Endothelial cell of umbilical vein (primary cell): Measurements from ENCODE around the gene ZDHHC5. TPM values are rescaled to one million over a fixed set of nuclear protein-coding genes. Genes with fewer than 3 reads are reported as not detected.
A peak's percentile ranks its signal among the peaks of the same experiment; 100 is the strongest.

Experiments used
- Bru-seq: library from RNA; stranded (reverse); fragments of 400-500 nt; gene quantifications from one replicate; lab custom pipeline; 2021; lab: Mats Ljungman, UMichigan
- BruChase-seq, 2 experiments: library from RNA; stranded (reverse); fragments of 400-500 nt; gene quantifications; one replicate each; lab custom pipeline; 2021; lab: Mats Ljungman, UMichigan
- BruUV-seq: library from RNA; stranded (reverse); fragments of 400-500 nt; replicated peaks from 2 replicates; lab custom pipeline; 2021; lab: Mats Ljungman, UMichigan
- CTCF ChIA-PET: fragments of 300-600, 350-600 bp; sonication (Branson Sonifier 250); formaldehyde crosslinking; loops from one replicate; lab custom pipeline; 2021; ENCODE audit warnings: antibody characterized with exemption, inconsistent platforms; lab: Charles Lee
- POLR2A ChIA-PET: fragments of 300-600, 350-600 bp; sonication (Branson Sonifier 250); formaldehyde crosslinking; loops from one replicate; lab custom pipeline; 2021; ENCODE audit warnings: antibody characterized with exemption, inconsistent platforms; lab: Charles Lee
- DNase-seq: peaks from one replicate; pipeline ENCODE4 v3.0.0-alpha.2; 2011; ENCODE audit warnings: low read depth, low spot score
- FAIRE-seq: peaks from 2 replicates; lab custom pipeline; 2011; peaks lifted over from hg19 to GRCh38; lab: Jason Lieb, UNC
- H2AFZ ChIP-seq: 2 replicates; pipeline ENCODE4 v1.6.0; 2012; ENCODE audit warnings: low read depth, low read length, control low read depth, inconsistent platforms
- H3K27ac ChIP-seq: 2 replicates; pipeline ENCODE4 v1.5.1; 2011; ENCODE audit warnings: low read depth, mild to moderate bottlenecking, control low read depth, low read length, moderate library complexity; ENCODE audit not compliant: insufficient read depth
- H3K27me3 ChIP-seq, 2 experiments: 2 replicates each; pipeline versions ENCODE4 v1.6.0 to v1.6.1; 2011; ENCODE audit warnings: low read length in 2 of 2, mixed read lengths in 1 of 2; ENCODE audit not compliant: control insufficient read depth in 2 of 2, insufficient read depth in 2 of 2
- H3K36me3 ChIP-seq, 2 experiments: 2 replicates in 1 of 2; 3 replicates in 1 of 2; pipeline ENCODE4 v1.5.1; 2011; ENCODE audit warnings: low read length in 2 of 2, mild to moderate bottlenecking in 1 of 2, moderate library complexity in 1 of 2; ENCODE audit not compliant: control insufficient read depth in 2 of 2, insufficient read depth in 2 of 2; ENCODE audit errors: extremely low read depth in 1 of 2
- H3K4me1 ChIP-seq: 3 replicates; pipeline ENCODE4 v1.5.1; 2011; ENCODE audit warnings: mild to moderate bottlenecking, low read length; ENCODE audit not compliant: control insufficient read depth, insufficient read depth; ENCODE audit errors: extremely low read depth
- H3K4me2 ChIP-seq: 2 replicates; pipeline ENCODE4 v1.6.1; 2011; ENCODE audit warnings: low read length, control low read depth, mixed read lengths; ENCODE audit not compliant: insufficient read depth
- H3K4me3 ChIP-seq, 3 experiments: fragments of 200-600 bp in 1 of 3; sonication (generic), shearing (Covaris generic) in 1 of 3; replicated peaks in 1 of 3; 2 replicates each; pipeline ENCODE4 v1.5.1; 2011 to 2016; ENCODE audit warnings: control low read depth in 3 of 3, low read length in 3 of 3, mild to moderate bottlenecking in 2 of 3, inconsistent platforms in 1 of 3, low read depth in 1 of 3, moderate library complexity in 1 of 3; ENCODE audit not compliant: insufficient read depth in 1 of 3
- H3K79me2 ChIP-seq: 2 replicates; pipeline ENCODE4 v1.6.0; 2012; ENCODE audit warnings: low read length, inconsistent platforms; ENCODE audit not compliant: control insufficient read depth, insufficient read depth
- H3K9ac ChIP-seq: replicated peaks from 2 replicates; pipeline ENCODE3; 2011; ENCODE audit warnings: low read length, control low read depth; ENCODE audit not compliant: insufficient read depth; ENCODE audit errors: extremely low read depth
- H3K9me1 ChIP-seq: replicated peaks from 3 replicates; pipeline ENCODE4 v1.6.0; 2011; ENCODE audit warnings: mild to moderate bottlenecking, low read length; ENCODE audit not compliant: control insufficient read depth, insufficient read depth; ENCODE audit errors: extremely low read depth
- H3K9me3 ChIP-seq: replicated peaks from 2 replicates; pipeline ENCODE4 v1.5.1; 2012; ENCODE audit warnings: low read length, inconsistent platforms; ENCODE audit not compliant: control insufficient read depth, insufficient read depth
- H4K20me1 ChIP-seq: replicated peaks from 2 replicates; pipeline ENCODE3; 2011; ENCODE audit warnings: mild to moderate bottlenecking, low read length; ENCODE audit not compliant: control insufficient read depth, insufficient read depth; ENCODE audit errors: extremely low read depth
- CTCF ChIP-seq, 2 donors: IDR thresholded peaks; 1 replicate in 1 of 2; 2 replicates in 1 of 2; pipeline ENCODE4 v1.5.1; 2011; ENCODE audit warnings: low read length in 2 of 2, mild to moderate bottlenecking in 2 of 2, moderate library complexity in 2 of 2, control low read depth in 1 of 2, inconsistent platforms in 1 of 2, low read depth in 1 of 2; ENCODE audit not compliant: insufficient read depth in 1 of 2; ENCODE audit errors: extremely low read depth in 1 of 2
- EZH2 ChIP-seq: IDR thresholded peaks from 2 replicates; pipeline ENCODE4 v1.6.1; 2012; ENCODE audit warnings: borderline replicate concordance, low read depth, mild to moderate bottlenecking, moderate library complexity, low read length, inconsistent platforms; ENCODE audit not compliant: severe bottlenecking
- FOS ChIP-seq: IDR thresholded peaks from 2 replicates; pipeline ENCODE4 v1.6.1; 2011; ENCODE audit warnings: mild to moderate bottlenecking, low read length, moderate library complexity, borderline replicate concordance; ENCODE audit not compliant: insufficient read depth
- GATA2 ChIP-seq: IDR thresholded peaks from 2 replicates; pipeline ENCODE4 v1.7.0; 2011; ENCODE audit warnings: low read depth, mild to moderate bottlenecking, moderate library complexity, mixed read lengths, low read length; ENCODE audit not compliant: insufficient read length, insufficient read depth
- JUN ChIP-seq: IDR thresholded peaks from 2 replicates; pipeline ENCODE4 v1.6.1; 2011; ENCODE audit warnings: borderline replicate concordance, low read depth; ENCODE audit not compliant: insufficient read length, insufficient read depth
- MAX ChIP-seq: IDR thresholded peaks from 2 replicates; pipeline ENCODE4 v1.6.1; 2011; ENCODE audit not compliant: insufficient read depth, insufficient read length
- POLR2A ChIP-seq: IDR thresholded peaks from 2 replicates; pipeline ENCODE4 v1.6.1; 2012; ENCODE audit warnings: low read depth, mild to moderate bottlenecking, control low read depth, low read length
- POLR2AphosphoS5 ChIP-seq: IDR thresholded peaks from 2 replicates; pipeline ENCODE4 v1.6.1; 2012; ENCODE audit warnings: low read depth, mild to moderate bottlenecking, control low read depth, low read length, moderate library complexity; ENCODE audit not compliant: insufficient read depth
- dilution Hi-C: fragments of 300-500 bp; cut with MboI; formaldehyde crosslinking; loops from one replicate; pipeline ENCODE4 v1.15.0; 2019; ENCODE audit warnings: low sequenced_read_pairs; ENCODE audit not compliant: extremely low pct_ligation_motif_present
- intact Hi-C: fragments of 100-400 bp; cut with micrococcal nuclease; formaldehyde crosslinking; loops from one replicate; pipeline ENCODE4 v1.10.0; 2022
- long read RNA-seq: library from polyadenylated mRNA; stranded (forward); transcript quantifications from one replicate; pipeline ENCODE4 v2.0.0, GENCODE V29; 2021
- polyA minus RNA-seq, 3 experiments: library from RNA; depleted of rRNA, polyadenylated mRNA; stranded (reverse); fragments of >200 nt; gene quantifications; 1 replicate in 1 of 3; 2 replicates in 2 of 3; pipeline ENCODE4 v1.2.3, GENCODE V29; 2011
- polyA plus RNA-seq, 4 experiments: library from polyadenylated mRNA; depleted of rRNA in 3 of 4; stranded (reverse) in 3 of 4; unstranded in 1 of 4; fragments of >200 nt; gene quantifications; 2 replicates each; pipeline versions ENCODE4 v1.2.1 to v1.2.3, GENCODE V29; 2011 to 2012; ENCODE audit warnings: missing spikeins in 1 of 4
- total RNA-seq: library from RNA; stranded (reverse); gene quantifications from 2 replicates; pipeline ENCODE4 v1.2.3, GENCODE V29; 2021

ZDHHC5 gene, protein sequence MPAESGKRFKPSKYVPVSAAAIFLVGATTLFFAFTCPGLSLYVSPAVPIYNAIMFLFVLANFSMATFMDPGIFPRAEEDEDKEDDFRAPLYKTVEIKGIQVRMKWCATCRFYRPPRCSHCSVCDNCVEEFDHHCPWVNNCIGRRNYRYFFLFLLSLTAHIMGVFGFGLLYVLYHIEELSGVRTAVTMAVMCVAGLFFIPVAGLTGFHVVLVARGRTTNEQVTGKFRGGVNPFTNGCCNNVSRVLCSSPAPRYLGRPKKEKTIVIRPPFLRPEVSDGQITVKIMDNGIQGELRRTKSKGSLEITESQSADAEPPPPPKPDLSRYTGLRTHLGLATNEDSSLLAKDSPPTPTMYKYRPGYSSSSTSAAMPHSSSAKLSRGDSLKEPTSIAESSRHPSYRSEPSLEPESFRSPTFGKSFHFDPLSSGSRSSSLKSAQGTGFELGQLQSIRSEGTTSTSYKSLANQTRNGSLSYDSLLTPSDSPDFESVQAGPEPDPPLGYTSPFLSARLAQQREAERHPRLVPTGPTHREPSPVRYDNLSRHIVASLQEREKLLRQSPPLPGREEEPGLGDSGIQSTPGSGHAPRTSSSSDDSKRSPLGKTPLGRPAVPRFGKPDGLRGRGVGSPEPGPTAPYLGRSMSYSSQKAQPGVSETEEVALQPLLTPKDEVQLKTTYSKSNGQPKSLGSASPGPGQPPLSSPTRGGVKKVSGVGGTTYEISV
- 67.4 and 74.0 TPM in 2 replicates for total RNA-seq
- polyA plus RNA-seq: 52.9 and 61.1 TPM in 2 replicates
- 49.5 and 54.7 TPM in 2 replicates for polyA plus RNA-seq (2011; cell fraction: cytosol; rRNA removed)
- 58.1 and 61.0 TPM in 2 replicates for polyA plus RNA-seq (2011; cell fraction: nucleus; rRNA removed)
- 54.9 and 55.5 TPM in 2 replicates for polyA plus RNA-seq (2012)
- 110 and 138 TPM in 2 replicates for polyA minus RNA-seq
- polyA minus RNA-seq (2011; cell fraction: cytosol; rRNA and poly(A)+ RNA removed): 31.7 TPM
- polyA minus RNA-seq (2011; cell fraction: nucleus; rRNA and poly(A)+ RNA removed): 34.6 and 49.5 TPM in 2 replicates
- Bru-seq, nascent RNA: percentile 81 among the genes with signal in this experiment
- BruChase-seq, experiment 1, labeled RNA remaining after a 6-hour chase: percentile 89 among the genes with signal in this experiment
- percentile 88 among the genes with signal in this experiment for BruChase-seq, experiment 2, labeled RNA remaining after a 2-hour chase
- long read RNA-seq, full-length matches to known transcripts: 34 of 89 reads
- long read RNA-seq, partial matches to known transcripts: 18 of 89 reads
- long read RNA-seq, other reads (novel, unspliced or antisense): 37 of 89 reads

GRCh38 chr11:57667736-57668433, at the start of gene ZDHHC5:
ZDHHC5 (plus strand) TSS chr11:57668114; CDS start chr11:57673091, 4,977 bp downstream.
- POLR2A ChIA-PET: no interaction called here
- peak within 1 kb of the TSS; percentile 67 to 95 (median 77) for H3K4me3 ChIP-seq
- no peaks in the 10 kb centered on the region for H3K27me3 ChIP-seq
- H3K79me2 ChIP-seq: peaks cover 47% of the 10 kb centered on the region
- H3K27ac ChIP-seq: peak within 1 kb of the TSS; percentile 98
- H4K20me1 ChIP-seq: no peaks in the 10 kb centered on the region
- intact Hi-C loops (loop anchor here (1.0 to 10.0 kb wide), 9 partner anchors 11 to 910 kb away; partner anchors contain the start of genes CLP1, MED19, P2RX3 and SELENOH), dilution Hi-C loops (no loop called here)
- H3K9ac ChIP-seq: peak within 1 kb of the TSS; percentile 98
- CTCF ChIA-PET: interaction anchor here (0.7 to 1.6 kb wide), 2 partner anchors 12 to 605 kb away, joined by 3 read pairs; no protein-coding TSS in a partner anchor
- H3K9me1 ChIP-seq: no peaks in the 10 kb centered on the region
- no TSS peak for BruUV-seq
- H3K9me3 ChIP-seq: no peaks in the 10 kb centered on the region
- DNase-seq (peak; percentile 100), FAIRE-seq (peak; percentile 97)
- TF ChIP-seq MAX: no peak
- TF ChIP-seq POLR2A: peak; percentile 93
- TF ChIP-seq FOS: no peak
- no peak for TF ChIP-seq GATA2
- TF ChIP-seq JUN: no peak
- TF ChIP-seq CTCF (IDR thresholded peaks at IDR 0.05; ENCODE audit: extremely low read depth in 1 of 2, insufficient read depth in 1 of 2, low read depth in 1 of 2, low read length in 2 of 2): peak; percentile 53 to 56
- TF ChIP-seq EZH2: no peak
- peak; percentile 96 for TF ChIP-seq POLR2AphosphoS5
- peaks cover 3 to 5% of the 10 kb centered on the region in 2 experiments for H3K36me3 ChIP-seq
- H2AFZ ChIP-seq: peak within 1 kb of the TSS; percentile 97
- H3K4me2 ChIP-seq: peak within 1 kb of the TSS; percentile 99
- H3K4me1 ChIP-seq: peaks cover 15% of the 10 kb centered on the region
